Endodermal cell (in vitro differentiated cells): ENCODE measurements around the gene TGM1. TPM values are rescaled to one million over a fixed set of nuclear protein-coding genes. Genes with fewer than 3 reads are reported as not detected.

Experiments used
- DNase-seq: peaks from one replicate; pipeline ENCODE4 v3.0.0-alpha.2; 2017
- H3K27ac ChIP-seq: 2 replicates; pipeline ENCODE4 v1.5.1; 2013; ENCODE audit warnings: mild to moderate bottlenecking, low read depth, low read length, moderate library complexity
- H3K27me3 ChIP-seq: 2 replicates; pipeline ENCODE4 v1.6.1; 2013; ENCODE audit warnings: mild to moderate bottlenecking, low read length, moderate library complexity; ENCODE audit not compliant: insufficient read depth, control insufficient read depth, poor library complexity, severe bottlenecking
- H3K36me3 ChIP-seq: 2 replicates; pipeline ENCODE4 v1.7.0; 2013; ENCODE audit warnings: mild to moderate bottlenecking, low read length, moderate library complexity; ENCODE audit not compliant: control insufficient read depth, insufficient read depth
- H3K4me1 ChIP-seq: one replicate; pipeline ENCODE4 v1.7.0; 2013; ENCODE audit warnings: low read length; ENCODE audit not compliant: control insufficient read depth, insufficient read depth
- H3K4me3 ChIP-seq: 2 replicates; pipeline ENCODE4 v1.5.1; 2013; ENCODE audit warnings: mild to moderate bottlenecking, low read length, moderate library complexity
- H3K9ac ChIP-seq: 2 replicates; pipeline ENCODE4 v1.6.1; 2013; ENCODE audit warnings: mild to moderate bottlenecking, low read length, moderate library complexity; ENCODE audit not compliant: poor library complexity, severe bottlenecking; ENCODE audit errors: extremely low read depth
- H3K9me3 ChIP-seq: 2 replicates; pipeline ENCODE4 v1.6.1; 2013; ENCODE audit warnings: mild to moderate bottlenecking, low read length, moderate library complexity; ENCODE audit not compliant: control insufficient read depth
- H3K27ac Mint-ChIP-seq: 2 replicates; pipeline ENCODE4 v1.8.0; 2020; ENCODE audit warnings: mixed read lengths
- H3K27me3 Mint-ChIP-seq: 2 replicates; pipeline ENCODE4 v1.8.0; 2021; ENCODE audit warnings: mild to moderate bottlenecking, mixed read lengths; ENCODE audit not compliant: insufficient read depth
- H3K36me3 Mint-ChIP-seq: 2 replicates; pipeline ENCODE4 v1.8.0; 2020; ENCODE audit warnings: low read depth, mixed read lengths
- H3K4me1 Mint-ChIP-seq: 2 replicates; pipeline ENCODE4 v1.8.0; 2020; ENCODE audit warnings: mixed read lengths
- H3K4me3 Mint-ChIP-seq: 2 replicates; pipeline ENCODE4 v1.8.0; 2020; ENCODE audit warnings: mild to moderate bottlenecking, moderate library complexity, mixed read lengths
- H3K9me3 Mint-ChIP-seq: 2 replicates; pipeline ENCODE4 v1.8.0; 2020; ENCODE audit warnings: mild to moderate bottlenecking, mixed read lengths
- CTCF ChIP-seq: fragments of 200-600 bp; sonication (generic); conservative IDR thresholded peaks from 2 replicates; pipeline ENCODE4 v1.5.0; 2021; ENCODE audit warnings: antibody characterized with exemption, mild to moderate bottlenecking
- WGBS, 2 experiments: methylation state at CpG; one replicate each; pipeline versions ENCODE4 v1.1.5 to v1.1.7; 2013; ENCODE audit warnings: missing lambda C conversion rate in 2 of 2, mixed read lengths in 1 of 2; ENCODE audit not compliant: insufficient coverage in 1 of 2, insufficient read length in 1 of 2; 5-methylcytosine and 5-hydroxymethylcytosine counted together
- total RNA-seq, 2 donors: library from RNA; stranded (reverse); fragmentation: NEBNext Ultra II Directional in 1 of 2; extraction: Animal tissue kit (Norgen Biotek cat#: 25700) in 1 of 2; gene quantifications; 2 replicates in 1 of 2; 3 replicates in 1 of 2; pipeline ENCODE4 v1.2.1, GENCODE V29; 2021

The TGM1 gene
- total RNA-seq, 2 donors from 2014 or later = 1.6 to 3.4 TPM

GRCh38 chr14:24264298-24264697, 1.3 kb upstream of the TGM1 start:
- H3K9me3 ChIP-seq = no peaks in the 10 kb centered on the region
- 88% methylated on average over 6 of the region's 6 CpGs; no CpG with 5 or more reads in 1 of the 2 experiments for WGBS, 2 experiments
- H3K27ac ChIP-seq = no peak overlapping the region
- peaks cover 5% of the 10 kb centered on the region for H3K36me3 Mint-ChIP-seq
- H3K27me3 Mint-ChIP-seq = no peaks in the 10 kb centered on the region
- H3K9me3 Mint-ChIP-seq = no peaks in the 10 kb centered on the region
- no peaks in the 10 kb centered on the region for H3K4me1 Mint-ChIP-seq
- no peaks in the 10 kb centered on the region for H3K27me3 ChIP-seq
- no peaks in the 10 kb centered on the region for H3K36me3 ChIP-seq
- H3K4me3 Mint-ChIP-seq = no peak overlapping the region
- no peaks in the 10 kb centered on the region for H3K4me1 ChIP-seq
- no peak for TF ChIP-seq CTCF
- no peak overlapping the region for H3K4me3 ChIP-seq
- no peak for DNase-seq
- no peak overlapping the region for H3K9ac ChIP-seq
- H3K27ac Mint-ChIP-seq = no peak overlapping the region

GRCh38 chr14:24263848-24264247, 871 bp upstream of the TGM1 start:
- Histone ChIP-seq H3K4me3 (no peak overlapping the region), H3K4me1 (no peaks in the 10 kb centered on the region), H3K9me3 (no peaks in the 10 kb centered on the region), H3K9ac (no peak overlapping the region), H3K36me3 (no peaks in the 10 kb centered on the region), H3K27me3 (no peaks in the 10 kb centered on the region), H3K27ac (no peak overlapping the region)
- H3K4me3 Mint-ChIP-seq = no peak overlapping the region
- DNase-seq = no peak
- H3K9me3 Mint-ChIP-seq = no peaks in the 10 kb centered on the region
- no peak for TF ChIP-seq CTCF
- no peaks in the 10 kb centered on the region for H3K27me3 Mint-ChIP-seq
- WGBS, 2 experiments = 80 to 90% methylated on average over 2 to 6 of the region's 6 CpGs
- no peaks in the 10 kb centered on the region for H3K4me1 Mint-ChIP-seq
- peaks cover 5% of the 10 kb centered on the region for H3K36me3 Mint-ChIP-seq
- no peak overlapping the region for H3K27ac Mint-ChIP-seq

GRCh38 chr14:24261969-24262327, 1.0 kb downstream of the TGM1 start:
- no peak for TF ChIP-seq CTCF
- no peaks in the 10 kb centered on the region for H3K27me3 Mint-ChIP-seq

More at GRCh38 chr14:24261969-24262327, 1.0 kb downstream of the TGM1 start:
- Histone ChIP-seq H3K9me3 (no peaks in the 10 kb centered on the region), H3K9ac (no peak overlapping the region), H3K4me3 (no peak overlapping the region), H3K4me1 (no peaks in the 10 kb centered on the region), H3K27me3 (no peaks in the 10 kb centered on the region), H3K36me3 (no peaks in the 10 kb centered on the region), H3K27ac (no peak overlapping the region)
- Mint-ChIP-seq H3K36me3 (peaks cover under 1% of the 10 kb centered on the region), H3K9me3 (no peaks in the 10 kb centered on the region), H3K27ac (no peak overlapping the region), H3K4me1 (no peaks in the 10 kb centered on the region), H3K4me3 (no peak overlapping the region)
- 93 to 97% methylated on average over 9 to 19 of the region's 19 CpGs for WGBS, 2 experiments
- DNase-seq = no peak
